ENCODE measurements around the gene PFKP.
"Not testable (repeated sequence)": the region's sequence is repeated elsewhere in the genome, so short reads cannot be mapped to it uniquely, and the experiment has no call there.

Gene PFKP

DNA sequence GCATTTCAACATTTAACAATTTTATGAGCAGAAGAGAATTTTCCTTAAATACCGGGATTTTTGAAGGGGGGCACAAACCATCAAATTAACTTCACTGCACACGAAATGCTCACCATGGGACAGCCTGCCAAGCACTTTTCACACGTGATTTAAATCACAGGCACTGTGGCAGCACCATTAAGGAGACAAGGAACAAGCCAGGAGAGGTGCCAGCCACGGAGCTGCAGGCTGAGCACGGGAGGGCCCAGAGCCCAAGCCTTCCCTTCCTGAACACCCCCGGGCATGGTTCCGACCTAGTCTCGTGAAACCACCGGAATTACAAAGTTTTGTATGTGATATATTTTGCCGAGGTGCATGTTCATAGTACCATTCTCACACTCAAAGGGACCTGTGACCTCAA is 91.8 kb downstream of the PFKP start:
- no peak for DNase-seq (ENCODE audit: low read depth in 2 of 2)

GRCh38 chr10:3162533-3162932 is 95.2 kb downstream of the PFKP start:
- DNase-seq (ENCODE audit: low read depth in 2 of 2): no peak

- DNase-seq (ENCODE audit: low read depth in 2 of 2): no peak
Observed at GRCh38 chr10:3163879-3164278, 96.5 kb downstream of the PFKP start.

DNA sequence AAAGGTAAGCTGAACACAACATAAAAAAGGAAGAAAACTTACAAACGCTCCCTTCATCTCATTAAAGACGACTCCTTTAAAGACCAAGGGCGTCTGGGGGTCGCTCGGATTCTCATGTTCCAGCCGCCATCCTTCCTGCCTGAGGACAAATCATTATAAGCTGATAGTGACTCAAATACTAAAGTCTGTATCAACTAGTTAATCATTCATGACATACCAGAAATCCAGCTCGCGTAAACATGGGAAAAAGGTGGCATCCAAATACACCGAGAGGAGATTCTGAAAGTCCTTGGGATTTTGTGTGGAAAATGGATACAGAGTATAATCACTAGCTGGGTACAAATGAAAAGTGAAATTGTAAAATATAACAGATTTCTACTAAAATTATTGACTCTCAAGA is 97.8 kb downstream of the PFKP start:
- DNase-seq (ENCODE audit: low read depth in 2 of 2): no peak

DNA sequence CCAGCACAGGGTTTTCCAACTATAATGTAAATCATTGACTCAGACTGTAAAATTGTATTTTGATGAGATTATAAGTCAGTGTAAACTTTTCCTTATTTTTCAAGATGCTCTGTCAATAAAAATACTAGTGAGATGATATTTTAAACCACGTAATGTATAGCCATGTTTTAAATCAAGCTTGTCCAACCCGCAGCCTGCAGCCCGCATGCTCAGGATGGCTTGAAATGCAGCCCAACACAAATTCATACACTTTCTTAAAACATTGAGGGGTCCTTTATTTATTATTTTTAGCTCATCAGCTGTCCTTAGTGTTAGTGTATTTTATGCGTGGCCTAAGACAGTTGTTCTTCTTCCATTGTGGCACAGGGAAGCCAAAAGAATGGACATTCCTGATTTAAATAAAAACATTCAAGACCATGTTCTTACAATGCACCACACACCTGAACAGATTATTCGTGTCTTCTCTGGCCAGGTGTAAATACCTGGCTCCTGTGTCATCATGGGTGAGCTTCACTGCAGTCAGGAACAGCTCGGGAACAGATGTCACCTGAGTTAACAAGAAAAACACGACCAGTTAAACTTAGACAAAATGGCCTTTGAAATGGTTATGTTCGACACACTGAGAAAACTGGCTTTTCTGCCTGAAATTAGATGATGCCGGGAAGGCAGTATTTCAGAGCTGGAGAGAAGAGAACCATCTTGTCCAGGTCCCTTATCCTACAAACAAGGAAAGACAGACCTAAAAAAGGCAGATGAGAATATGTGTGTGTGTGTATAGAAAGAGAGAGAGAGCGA is 99.3 kb downstream of the PFKP start:
- DNase-seq (ENCODE audit: low read depth in 2 of 2): no peak

- DNase-seq (ENCODE audit: low read depth in 2 of 2): no peak
Observed at GRCh38 chr10:3167611-3168330, 100.4 kb downstream of the PFKP start.

- DNase-seq (ENCODE audit: low read depth in 2 of 2): no peak
Observed at GRCh38 chr10:3169271-3169670, 101.9 kb downstream of the PFKP start.

GRCh38 chr10:3169673-3170072 is 102.3 kb downstream of the PFKP start:
- no peak for DNase-seq (ENCODE audit: low read depth in 2 of 2)

- DNase-seq (ENCODE audit: low read depth in 2 of 2): not testable (repeated sequence)
Observed at GRCh38 chr10:3171488-3171887, 104.1 kb downstream of the PFKP start.

DNA sequence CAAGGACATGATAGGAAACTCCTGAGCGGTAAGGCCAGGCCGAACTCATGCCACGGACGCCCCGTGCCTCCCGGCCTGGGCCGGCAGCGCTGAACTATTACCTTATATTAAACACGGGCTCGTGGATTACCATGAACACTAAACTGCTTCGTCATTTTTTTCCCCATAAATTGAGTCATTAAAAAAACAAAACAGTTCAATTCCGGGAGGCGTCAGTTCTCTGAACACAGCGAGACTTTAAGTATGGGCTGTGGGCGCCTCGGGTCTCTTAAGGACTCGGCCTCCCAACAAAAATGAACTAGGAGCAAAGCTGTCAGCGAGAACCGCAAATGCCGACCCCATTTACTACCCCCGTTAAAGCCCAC is 104.7 kb downstream of the PFKP start:
- DNase-seq (ENCODE audit: low read depth in 2 of 2): peak; percentile 10 to 33

DNA sequence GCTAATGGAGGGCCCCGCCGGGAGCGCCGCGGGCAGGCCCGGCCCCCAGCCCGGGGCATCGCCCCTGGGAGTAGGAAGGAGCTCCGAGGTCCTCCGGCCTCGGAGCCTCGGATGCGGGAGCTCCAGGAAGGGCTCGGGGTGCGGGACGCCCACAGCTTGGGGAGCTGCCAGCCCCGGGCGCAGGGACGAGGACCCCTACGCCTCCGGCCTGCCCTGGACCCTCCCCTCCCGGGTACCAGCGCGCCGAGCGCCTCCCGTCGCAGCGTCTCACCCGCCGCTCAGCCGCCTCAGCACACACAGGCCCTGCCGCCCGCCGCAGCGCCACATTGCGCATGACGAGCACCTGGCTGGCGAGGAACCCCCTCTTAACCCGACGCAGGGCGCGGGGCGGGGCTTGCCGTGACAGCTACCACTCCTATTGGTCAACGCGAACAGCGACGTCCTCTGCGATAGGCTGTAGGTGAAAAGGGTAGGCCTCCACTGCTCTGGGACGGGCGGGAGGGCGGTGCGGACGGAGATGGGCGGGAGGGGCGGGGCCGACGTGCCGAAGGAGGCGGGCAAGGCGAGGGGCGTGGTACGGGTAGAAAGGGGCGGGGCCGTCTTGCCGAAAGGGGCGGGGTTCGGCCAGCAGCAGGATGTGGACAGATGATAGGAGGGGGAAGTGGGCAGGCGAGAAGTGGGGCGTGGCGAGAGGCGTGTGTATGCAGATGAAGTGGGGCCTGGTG is 105.3 kb downstream of the PFKP start, which contains the start of gene PITRM1:
TSS of gene PITRM1 (minus strand) at position 337 of the 725 bp plus-strand sequence. CDS start at position 327, 10 bp downstream.
- peak; percentile 98 for DNase-seq (ENCODE audit: low read depth in 2 of 2)

- DNase-seq (ENCODE audit: low read depth in 2 of 2): peak; percentile 69 to 77
Observed at GRCh38 chr10:3173171-3173878, 106.0 kb downstream of the PFKP start.

DNA sequence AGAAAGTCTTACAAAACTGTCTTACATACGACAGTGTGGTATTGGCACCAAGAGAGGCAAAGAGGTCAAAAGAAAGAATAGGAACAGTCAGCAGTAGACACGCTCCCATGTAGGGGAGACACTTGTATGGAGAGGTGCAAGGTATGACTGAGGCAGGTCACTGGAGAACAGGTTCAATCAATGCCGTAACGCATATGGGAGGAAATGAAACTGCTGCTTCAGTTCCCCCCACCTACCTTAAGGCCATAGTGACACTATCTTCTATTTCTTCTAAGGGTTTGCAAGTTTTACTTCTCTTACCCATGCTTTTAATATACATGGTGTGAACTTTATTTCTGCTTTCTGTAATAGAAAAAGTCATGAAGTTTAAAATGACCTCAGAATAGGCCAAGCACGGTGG is 110.7 kb downstream of the PFKP start:
- no peak for DNase-seq (ENCODE audit: low read depth in 2 of 2)

DNA sequence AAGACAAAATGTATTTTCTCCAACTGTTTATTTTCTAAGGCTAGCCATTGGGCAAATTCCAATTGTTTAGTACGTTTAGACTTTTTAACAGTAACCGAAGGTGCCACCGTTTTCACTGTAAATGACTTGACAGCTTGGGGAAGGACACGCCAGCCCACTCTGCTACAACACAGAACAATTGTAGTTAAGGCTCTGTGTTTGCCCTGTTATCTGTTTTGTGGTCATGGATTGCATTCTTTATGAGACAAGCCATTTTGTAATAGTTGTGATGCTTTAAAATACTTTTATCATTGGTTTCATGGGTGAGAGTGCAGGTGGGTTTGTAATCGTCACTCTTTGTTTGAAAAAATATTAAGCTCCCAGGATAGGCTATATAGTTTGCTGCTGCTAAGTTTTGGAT is 111.8 kb downstream of the PFKP start:
- no peak for DNase-seq (ENCODE audit: low read depth in 2 of 2)

GRCh38 chr10:3180355-3181025 is 113.1 kb downstream of the PFKP start:
- no peak for DNase-seq (ENCODE audit: low read depth in 2 of 2)

DNA sequence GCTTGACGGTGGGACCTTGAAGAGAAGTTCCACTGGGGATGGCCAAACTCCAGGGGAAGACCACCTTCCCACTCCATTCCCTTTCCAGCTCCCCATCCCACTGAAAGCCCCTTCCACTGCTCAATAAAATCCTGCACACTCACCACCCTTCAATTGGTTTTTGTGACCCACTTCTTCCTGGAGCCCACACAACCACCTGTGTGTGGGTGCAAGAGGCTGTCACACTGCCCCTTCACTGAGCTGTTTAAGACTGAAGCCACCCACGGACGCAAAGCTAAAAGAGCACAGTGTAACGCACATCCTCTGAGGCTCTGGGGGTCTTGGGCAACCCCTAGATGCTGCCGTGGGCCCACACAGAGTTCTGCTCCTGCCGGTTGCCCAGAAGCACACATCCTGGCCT is 118.0 kb downstream of the PFKP start:
- DNase-seq (ENCODE audit: low read depth in 2 of 2): no peak

DNA sequence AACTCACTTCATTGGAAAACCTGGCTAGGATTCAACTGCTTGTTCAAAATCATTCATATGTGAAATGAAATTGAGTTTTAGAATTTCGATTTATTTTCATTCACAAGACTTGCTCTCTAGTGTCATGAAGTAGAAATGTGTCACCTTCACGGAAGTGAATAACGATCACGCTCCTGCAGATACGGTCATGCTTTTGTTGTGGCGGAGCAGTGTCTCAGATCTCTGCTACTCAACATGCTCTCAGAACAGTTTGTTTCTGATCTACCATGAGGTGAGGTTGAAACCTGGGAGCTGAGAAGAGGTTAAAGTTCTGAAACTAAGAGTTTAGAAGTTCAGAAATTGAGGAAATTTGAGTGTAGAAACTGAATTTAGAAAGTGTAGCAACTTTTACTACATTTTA is 119.0 kb downstream of the PFKP start:
- peak in 1 of 2 donors; percentile 44 for DNase-seq (ENCODE audit: low read depth in 2 of 2)
